ENCODE data around the gene TBX2.
A peak's percentile ranks its signal among the peaks of the same experiment; 100 is the strongest.

Gene TBX2

GRCh38 chr17:61381537-61381936 is 18.1 kb upstream of the TBX2 start:
- TF ChIP-seq ZNF70 (CRISPR knock-in tag; IDR thresholded peaks at IDR 0.05) (no peak), TCF4 (CRISPR knock-in tag; IDR thresholded peaks at IDR 0.05; ENCODE audit: borderline replicate concordance) (peak; percentile 67; the same call in 1 of the 2 replicates), PATZ1 (CRISPR knock-in tag; IDR thresholded peaks at IDR 0.05; ENCODE audit: borderline replicate concordance) (no peak), TSHZ2 (CRISPR knock-in tag; IDR thresholded peaks at IDR 0.05) (peak; percentile 60), PPARA (CRISPR knock-in tag; IDR thresholded peaks at IDR 0.05; ENCODE audit: borderline replicate concordance) (no peak), RARB (CRISPR knock-in tag; IDR thresholded peaks at IDR 0.05) (no peak), ZNF8 (CRISPR knock-in tag; IDR thresholded peaks at IDR 0.05) (no peak), ARNTL (CRISPR knock-in tag; IDR thresholded peaks at IDR 0.05; ENCODE audit: borderline replicate concordance, low read depth) (no peak), SNAI2 (CRISPR knock-in tag; IDR thresholded peaks at IDR 0.05) (peak; percentile 36; the same call in 1 of the 2 replicates)
- no peak for ATAC-seq

- no peak for ATAC-seq
- TF ChIP-seq ZNF8 (CRISPR knock-in tag; IDR thresholded peaks at IDR 0.05) = no peak; the same call in 1 of the 2 replicates
- no peak for TF ChIP-seq TOX (CRISPR knock-in tag; IDR thresholded peaks at IDR 0.05; ENCODE audit: borderline replicate concordance)
- no peak for TF ChIP-seq CSRNP3 (CRISPR knock-in tag; IDR thresholded peaks at IDR 0.05)
- TF ChIP-seq POU6F1 (CRISPR knock-in tag; IDR thresholded peaks at IDR 0.05; ENCODE audit: borderline replicate concordance, low read depth) = no peak
- TF ChIP-seq BACH2 (CRISPR knock-in tag; IDR thresholded peaks at IDR 0.05; ENCODE audit: borderline replicate concordance) = no peak
- TF ChIP-seq SNAI2 (CRISPR knock-in tag; IDR thresholded peaks at IDR 0.05) = no peak
- TF ChIP-seq PPARA (CRISPR knock-in tag; IDR thresholded peaks at IDR 0.05; ENCODE audit: borderline replicate concordance) = no peak
These were observed 16.6 kb upstream of the TBX2 start for GRCh38 chr17:61382796-61383688.

GRCh38 chr17:61383689-61384201 is 15.9 kb upstream of the TBX2 start:
- peak; percentile 80 for ATAC-seq
- TF ChIP-seq ZFP30 (CRISPR knock-in tag; IDR thresholded peaks at IDR 0.05) = no peak
- TF ChIP-seq TCF4 (CRISPR knock-in tag; IDR thresholded peaks at IDR 0.05; ENCODE audit: borderline replicate concordance) = peak; percentile 98
- peak; percentile 82; the same call in 1 of the 2 replicates for TF ChIP-seq GLIS3 (CRISPR knock-in tag; IDR thresholded peaks at IDR 0.05)
- peak; percentile 74; the same call in 1 of the 2 replicates for TF ChIP-seq ISL1 (CRISPR knock-in tag; IDR thresholded peaks at IDR 0.05)
- TF ChIP-seq TOX (CRISPR knock-in tag; IDR thresholded peaks at IDR 0.05; ENCODE audit: borderline replicate concordance) = no peak
- peak; percentile 83 for TF ChIP-seq ZFP3 (CRISPR knock-in tag; IDR thresholded peaks at IDR 0.05)
- 0 out of 2 replicates have a peak, but pooled peaks have one; percentile 35 for TF ChIP-seq ZNF8 (CRISPR knock-in tag; IDR thresholded peaks at IDR 0.05)
- TF ChIP-seq PATZ1 (CRISPR knock-in tag; IDR thresholded peaks at IDR 0.05; ENCODE audit: borderline replicate concordance) = 0 out of 2 replicates have a peak, but pooled peaks have one; percentile 31
- 0 out of 2 replicates have a peak, but pooled peaks have one; percentile 22 for TF ChIP-seq SNAI2 (CRISPR knock-in tag; IDR thresholded peaks at IDR 0.05)
- peak; percentile 92 for TF ChIP-seq TSHZ2 (CRISPR knock-in tag; IDR thresholded peaks at IDR 0.05)
- peak; percentile 89; the same call in 1 of the 2 replicates for TF ChIP-seq CSDC2 (CRISPR knock-in tag; IDR thresholded peaks at IDR 0.05)
